Esophagus muscularis mucosa (tissue), 4 donors: ENCODE measurements around the gene CYP4F22.

Source experiments
- EP300 ChIP-seq: sonication (generic); formaldehyde crosslinking; IDR thresholded peaks from one replicate; pipeline ENCODE4 v1.6.1; 2017; ENCODE audit warnings: antibody characterized with exemption
- POLR2A ChIP-seq: fragments of 450-650 bp; IDR thresholded peaks from one replicate; pipeline ENCODE4 v1.6.1; 2017; ENCODE audit warnings: antibody characterized with exemption, moderate library complexity, mild to moderate bottlenecking, low read depth
- POLR2AphosphoS5 ChIP-seq, 2 donors: sonication (generic); formaldehyde crosslinking; IDR thresholded peaks; one replicate each; pipeline ENCODE4 v1.6.1; 2017; ENCODE audit warnings: antibody characterized with exemption in 2 of 2
- TF ChIP-seq, protein P1 (sequence below), 3 experiments: fragments of 200-600 bp in 2 of 3; fragments of 450-650 bp in 1 of 3; sonication (generic) in 2 of 3; IDR thresholded peaks; one replicate each; pipeline ENCODE4 v1.5.1; 2017 to 2019; ENCODE audit warnings: antibody characterized with exemption in 3 of 3, mild to moderate bottlenecking in 2 of 3, moderate library complexity in 1 of 3

DNA sequence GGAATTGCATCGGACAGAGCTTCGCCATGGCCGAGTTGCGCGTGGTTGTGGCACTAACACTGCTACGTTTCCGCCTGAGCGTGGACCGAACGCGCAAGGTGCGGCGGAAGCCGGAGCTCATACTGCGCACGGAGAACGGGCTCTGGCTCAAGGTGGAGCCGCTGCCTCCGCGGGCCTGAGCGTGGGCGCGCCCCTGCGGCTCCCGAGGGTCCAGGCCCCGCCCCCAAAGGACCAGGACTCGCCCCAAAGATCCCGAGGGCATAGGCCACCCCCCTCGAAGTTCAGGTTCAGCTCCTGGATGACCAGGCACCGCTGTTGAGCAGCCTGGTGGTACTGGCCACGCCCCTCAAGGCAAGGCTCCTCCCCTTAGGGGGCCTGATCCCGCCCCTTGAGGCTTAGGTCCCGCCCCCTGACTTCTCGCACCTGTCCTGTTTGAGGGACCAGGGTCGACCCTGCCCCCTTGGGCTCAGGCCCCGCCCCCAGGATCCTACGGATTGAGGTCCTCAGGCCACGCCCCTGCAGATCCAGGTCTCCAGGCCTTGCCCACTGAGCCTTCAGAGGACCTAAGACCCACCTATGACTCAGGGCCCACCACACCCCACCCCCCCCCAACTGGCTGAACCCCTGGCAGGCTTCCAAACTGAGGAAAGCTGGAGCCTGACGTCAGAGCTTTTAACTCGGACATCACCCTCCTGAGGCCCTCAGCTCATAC lies 43.1 kb downstream of the CYP4F22 start:
- TF ChIP-seq, protein P1, sequence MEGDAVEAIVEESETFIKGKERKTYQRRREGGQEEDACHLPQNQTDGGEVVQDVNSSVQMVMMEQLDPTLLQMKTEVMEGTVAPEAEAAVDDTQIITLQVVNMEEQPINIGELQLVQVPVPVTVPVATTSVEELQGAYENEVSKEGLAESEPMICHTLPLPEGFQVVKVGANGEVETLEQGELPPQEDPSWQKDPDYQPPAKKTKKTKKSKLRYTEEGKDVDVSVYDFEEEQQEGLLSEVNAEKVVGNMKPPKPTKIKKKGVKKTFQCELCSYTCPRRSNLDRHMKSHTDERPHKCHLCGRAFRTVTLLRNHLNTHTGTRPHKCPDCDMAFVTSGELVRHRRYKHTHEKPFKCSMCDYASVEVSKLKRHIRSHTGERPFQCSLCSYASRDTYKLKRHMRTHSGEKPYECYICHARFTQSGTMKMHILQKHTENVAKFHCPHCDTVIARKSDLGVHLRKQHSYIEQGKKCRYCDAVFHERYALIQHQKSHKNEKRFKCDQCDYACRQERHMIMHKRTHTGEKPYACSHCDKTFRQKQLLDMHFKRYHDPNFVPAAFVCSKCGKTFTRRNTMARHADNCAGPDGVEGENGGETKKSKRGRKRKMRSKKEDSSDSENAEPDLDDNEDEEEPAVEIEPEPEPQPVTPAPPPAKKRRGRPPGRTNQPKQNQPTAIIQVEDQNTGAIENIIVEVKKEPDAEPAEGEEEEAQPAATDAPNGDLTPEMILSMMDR (IDR thresholded peaks at IDR 0.05), result no peak
- no peak for TF ChIP-seq POLR2A
- no peak for TF ChIP-seq POLR2AphosphoS5 (IDR thresholded peaks at IDR 0.05)
- TF ChIP-seq EP300, result no peak
